H9 (cell line): ENCODE data around the gene WDR44. TPM values are rescaled to one million over a fixed set of nuclear protein-coding genes. Genes with fewer than 3 reads are reported as not detected.

Experiments used
- DNase-seq: peaks from one replicate; pipeline ENCODE4 v3.0.0-alpha.2; 2017
- H2AFZ ChIP-seq: one replicate; pipeline ENCODE4 v1.6.1; 2013; ENCODE audit warnings: mild to moderate bottlenecking, low read length, control low read depth, moderate library complexity
- H2AK5ac ChIP-seq: 2 replicates; pipeline ENCODE4 v1.6.1; 2013; ENCODE audit warnings: low read length, control low read depth, mixed read lengths; ENCODE audit not compliant: insufficient read length
- H2BK120ac ChIP-seq: one replicate; pipeline ENCODE4 v1.6.1; 2013; ENCODE audit warnings: low read depth, mild to moderate bottlenecking, low read length, control low read depth, inconsistent platforms; ENCODE audit not compliant: poor library complexity, severe bottlenecking
- H2BK12ac ChIP-seq: 2 replicates; pipeline ENCODE4 v1.6.1; 2013; ENCODE audit warnings: low read length, control low read depth, mixed read lengths, low read depth; ENCODE audit not compliant: insufficient read length
- H2BK15ac ChIP-seq: 2 replicates; pipeline ENCODE4 v1.6.1; 2013; ENCODE audit warnings: low read depth, low read length, control low read depth
- H2BK20ac ChIP-seq: one replicate; pipeline ENCODE4 v1.6.1; 2013; ENCODE audit warnings: low read depth, mild to moderate bottlenecking, low read length, control low read depth, inconsistent platforms; ENCODE audit not compliant: poor library complexity, severe bottlenecking
- H2BK5ac ChIP-seq: 2 replicates; pipeline ENCODE4 v1.6.1; 2013; ENCODE audit warnings: low read length, control low read depth, mixed read lengths; ENCODE audit not compliant: insufficient read length
- H3K14ac ChIP-seq: 2 replicates; pipeline ENCODE4 v1.6.1; 2013; ENCODE audit warnings: low read length, control low read depth; ENCODE audit not compliant: insufficient read depth
- H3K18ac ChIP-seq: 2 replicates; pipeline ENCODE4 v1.6.1; 2013; ENCODE audit warnings: low read depth, mild to moderate bottlenecking, mixed read lengths, low read length, control low read depth; ENCODE audit not compliant: insufficient read length
- H3K23ac ChIP-seq: 2 replicates; pipeline ENCODE4 v1.6.1; 2013; ENCODE audit warnings: low read length, control low read depth, mixed read lengths, low read depth; ENCODE audit not compliant: insufficient read length
- H3K23me2 ChIP-seq: 2 replicates; pipeline ENCODE4 v1.6.1; 2013; ENCODE audit warnings: low read depth, mild to moderate bottlenecking, mixed read lengths, low read length, control low read depth; ENCODE audit not compliant: insufficient read length, poor library complexity, severe bottlenecking
- H3K27ac ChIP-seq: 2 replicates; pipeline ENCODE4 v1.5.1; 2013; ENCODE audit warnings: low read length, control low read depth, mixed read lengths, low read depth; ENCODE audit not compliant: insufficient read length
- H3K27me3 ChIP-seq: 2 replicates; pipeline ENCODE4 v1.6.1; 2013; ENCODE audit warnings: low read length, control low read depth, inconsistent platforms; ENCODE audit not compliant: insufficient read depth
- H3K4ac ChIP-seq: 2 replicates; pipeline ENCODE4 v1.6.1; 2013; ENCODE audit warnings: low read depth, mild to moderate bottlenecking, control low read depth, inconsistent platforms, low read length, moderate library complexity
- H3K4me1 ChIP-seq: 2 replicates; pipeline ENCODE4 v1.6.1; 2013; ENCODE audit warnings: low read length, control low read depth, inconsistent platforms; ENCODE audit not compliant: insufficient read depth
- H3K4me2 ChIP-seq: 2 replicates; pipeline ENCODE4 v1.6.1; 2013; ENCODE audit warnings: low read length, control low read depth, mixed read lengths; ENCODE audit not compliant: insufficient read length, insufficient read depth
- H3K56ac ChIP-seq: 2 replicates; pipeline ENCODE4 v1.6.1; 2013; ENCODE audit warnings: low read depth, mild to moderate bottlenecking, mixed read lengths, low read length, control low read depth; ENCODE audit not compliant: insufficient read length
- H3K79me1 ChIP-seq: 2 replicates; pipeline ENCODE4 v1.6.1; 2013; ENCODE audit warnings: low read depth, mild to moderate bottlenecking, moderate library complexity, low read length, control low read depth, inconsistent platforms; ENCODE audit not compliant: insufficient read depth, poor library complexity, severe bottlenecking
- H3K79me2 ChIP-seq: 2 replicates; pipeline ENCODE4 v1.6.1; 2013; ENCODE audit warnings: low read length, control low read depth, inconsistent platforms; ENCODE audit not compliant: insufficient read depth
- H3K9ac ChIP-seq: 2 replicates; pipeline ENCODE4 v1.6.1; 2013; ENCODE audit warnings: low read length, control low read depth, mixed read lengths; ENCODE audit not compliant: insufficient read length; ENCODE audit errors: extremely low read depth
- H3K9me3 ChIP-seq: one replicate; pipeline ENCODE4 v1.6.1; 2013; ENCODE audit warnings: low read depth, low read length, inconsistent platforms; ENCODE audit not compliant: control insufficient read depth
- H3T11ph ChIP-seq: one replicate; pipeline ENCODE4 v1.6.1; 2013; ENCODE audit warnings: mild to moderate bottlenecking, low read length, control low read depth, inconsistent platforms
- H4K20me1 ChIP-seq: one replicate; pipeline ENCODE4 v1.6.1; 2013; ENCODE audit not compliant: control insufficient read depth, insufficient read length, insufficient read depth
- H4K5ac ChIP-seq: 2 replicates; pipeline ENCODE4 v1.6.1; 2013; ENCODE audit warnings: low read depth, mild to moderate bottlenecking, mixed read lengths, low read length, control low read depth; ENCODE audit not compliant: insufficient read length
- H4K8ac ChIP-seq: replicated peaks from 2 replicates; pipeline ENCODE4 v1.6.1; 2013; ENCODE audit warnings: low read length, control low read depth, mixed read lengths, low read depth; ENCODE audit not compliant: insufficient read length
- H4K91ac ChIP-seq: 2 replicates; pipeline ENCODE4 v1.6.1; 2013; ENCODE audit warnings: low read depth, mild to moderate bottlenecking, moderate library complexity, mixed read lengths, low read length, control low read depth; ENCODE audit not compliant: insufficient read length
- H3K27ac Mint-ChIP-seq, 3 experiments: 2 replicates in 2 of 3; 3 replicates in 1 of 3; pipeline ENCODE4 v1.8.0; 2020 to 2021; ENCODE audit warnings: mixed read lengths in 3 of 3, mild to moderate bottlenecking in 1 of 3, moderate library complexity in 1 of 3
- H3K27me3 Mint-ChIP-seq: 2 replicates; pipeline ENCODE4 v1.8.0; 2021; ENCODE audit warnings: low read depth, mild to moderate bottlenecking, moderate library complexity, mixed read lengths
- H3K36me3 Mint-ChIP-seq, 3 experiments: 2 replicates in 2 of 3; 3 replicates in 1 of 3; pipeline ENCODE4 v1.8.0; 2020 to 2021; ENCODE audit warnings: low read depth in 3 of 3, mixed read lengths in 3 of 3; ENCODE audit not compliant: insufficient read depth in 1 of 3
- H3K4me1 Mint-ChIP-seq, 2 experiments: 2 replicates each; pipeline ENCODE4 v1.8.0; 2020; ENCODE audit warnings: mixed read lengths in 2 of 2
- H3K4me3 Mint-ChIP-seq, 2 experiments: 2 replicates in 1 of 2; 3 replicates in 1 of 2; pipeline ENCODE4 v1.8.0; 2020 to 2021; ENCODE audit warnings: mild to moderate bottlenecking in 2 of 2, mixed read lengths in 2 of 2, moderate library complexity in 1 of 2
- H3K9me3 Mint-ChIP-seq, 2 experiments: 2 replicates in 1 of 2; 3 replicates in 1 of 2; pipeline ENCODE4 v1.8.0; 2020; ENCODE audit warnings: mild to moderate bottlenecking in 2 of 2, mixed read lengths in 2 of 2, moderate library complexity in 1 of 2
- WGBS: extraction: QIAGEN DNeasy Blood & Tissue Kit; methylation state at CpG from one replicate; pipeline ENCODE4 v1.1.7; 2013; ENCODE audit warnings: missing lambda C conversion rate, low lambda C conversion rate, mixed read lengths; ENCODE audit not compliant: insufficient read length; ENCODE audit errors: extremely low coverage; 5-methylcytosine and 5-hydroxymethylcytosine counted together
- total RNA-seq: library from RNA; stranded (reverse); gene quantifications from 2 replicates; pipeline ENCODE4 v1.2.1, GENCODE V29; 2021
- TF ChIP-seq, protein P1 (sequence below): fragments of 200-600 bp; sonication (generic); conservative IDR thresholded peaks from 3 replicates; pipeline ENCODE4 v1.8.0; 2021; ENCODE audit warnings: antibody characterized with exemption, mild to moderate bottlenecking

The WDR44 gene
- total RNA-seq, 1 experiment from 2014 or later, result 29.6 TPM

DNA sequence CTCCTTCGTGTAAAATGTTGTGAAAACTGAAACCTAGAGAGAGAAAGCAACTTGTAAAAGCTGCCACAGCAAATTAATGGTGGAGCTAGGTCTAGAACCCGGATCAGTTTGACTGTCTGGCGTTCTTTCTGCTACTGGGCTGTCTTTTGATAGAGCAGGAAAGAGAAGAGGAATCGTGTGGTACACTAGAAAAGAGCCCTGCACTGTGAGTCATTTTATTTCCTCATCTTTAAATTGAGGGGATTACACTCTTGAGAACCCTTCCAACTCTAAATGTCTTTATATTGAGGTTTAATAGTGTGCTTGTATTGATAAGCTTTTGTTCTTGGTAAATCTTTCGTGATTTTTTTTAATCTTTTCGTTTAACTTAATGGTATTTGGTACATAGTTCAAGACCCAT is 4.3 kb downstream of the WDR44 start:
- Histone ChIP-seq H3K79me2 (peaks cover 24% of the 10 kb centered on the region; the same call in 1 of the 2 replicates), H4K8ac (no peak overlapping the region), H3K18ac (no peak overlapping the region), H3K9ac (no peak overlapping the region), H3K14ac (no peak overlapping the region), H3K56ac (no peak overlapping the region), H4K20me1 (no peaks in the 10 kb centered on the region), H2BK15ac (no peak overlapping the region), H3K4ac (no peak overlapping the region), H3K4me1 (peaks cover 3% of the 10 kb centered on the region), H4K91ac (no peak overlapping the region), H4K5ac (no peak overlapping the region), H2AFZ (no peak overlapping the region), H3K79me1 (no peaks in the 10 kb centered on the region), H2BK20ac (no peak overlapping the region), H3K27ac (no peak overlapping the region), H2AK5ac (no peak overlapping the region), H2BK5ac (no peak overlapping the region), H3T11ph (no peak overlapping the region), H2BK12ac (no peak overlapping the region), H3K27me3 (no peaks in the 10 kb centered on the region), H3K4me2 (no peak overlapping the region), H3K23me2 (peaks cover 2% of the 10 kb centered on the region), H3K23ac (no peak overlapping the region), H2BK120ac (no peak overlapping the region), H3K9me3 (peaks cover 6% of the 10 kb centered on the region)
- TF ChIP-seq, protein P1, sequence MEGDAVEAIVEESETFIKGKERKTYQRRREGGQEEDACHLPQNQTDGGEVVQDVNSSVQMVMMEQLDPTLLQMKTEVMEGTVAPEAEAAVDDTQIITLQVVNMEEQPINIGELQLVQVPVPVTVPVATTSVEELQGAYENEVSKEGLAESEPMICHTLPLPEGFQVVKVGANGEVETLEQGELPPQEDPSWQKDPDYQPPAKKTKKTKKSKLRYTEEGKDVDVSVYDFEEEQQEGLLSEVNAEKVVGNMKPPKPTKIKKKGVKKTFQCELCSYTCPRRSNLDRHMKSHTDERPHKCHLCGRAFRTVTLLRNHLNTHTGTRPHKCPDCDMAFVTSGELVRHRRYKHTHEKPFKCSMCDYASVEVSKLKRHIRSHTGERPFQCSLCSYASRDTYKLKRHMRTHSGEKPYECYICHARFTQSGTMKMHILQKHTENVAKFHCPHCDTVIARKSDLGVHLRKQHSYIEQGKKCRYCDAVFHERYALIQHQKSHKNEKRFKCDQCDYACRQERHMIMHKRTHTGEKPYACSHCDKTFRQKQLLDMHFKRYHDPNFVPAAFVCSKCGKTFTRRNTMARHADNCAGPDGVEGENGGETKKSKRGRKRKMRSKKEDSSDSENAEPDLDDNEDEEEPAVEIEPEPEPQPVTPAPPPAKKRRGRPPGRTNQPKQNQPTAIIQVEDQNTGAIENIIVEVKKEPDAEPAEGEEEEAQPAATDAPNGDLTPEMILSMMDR, result no peak
- Mint-ChIP-seq H3K27ac (peak overlapping the region in 1 of 3 experiments; percentile 93; a peak in 2 of 7 replicates), H3K9me3 (no peaks in the 10 kb centered on the region), H3K36me3 (peaks cover 0 to 2% (median 0%) of the 10 kb centered on the region in 3 experiments; a peak in 2 of 7 replicates), H3K4me1 (peaks cover 27 to 53% of the 10 kb centered on the region in 2 experiments), H3K27me3 (no peaks in the 10 kb centered on the region), H3K4me3 (peak overlapping the region in 1 of 2 experiments; percentile 58; a peak in 2 of 5 replicates)
- WGBS, result no CpG with 5 or more reads among the region's 6 CpGs
- no peak for DNase-seq
